H1 (cell line): ENCODE data around the gene NFATC4. TPM values are rescaled to one million over a fixed set of nuclear protein-coding genes. Genes with fewer than 3 reads are reported as not detected.

ENCODE experiments used
- ASH2L ChIP-seq: fragments of 200-600, 300-600 bp; sonication (generic); IDR thresholded peaks from one replicate; pipeline ENCODE4 v1.7.1; 2017; ENCODE audit warnings: low read length
- EP300 ChIP-seq, 2 experiments: IDR thresholded peaks; 1 replicate in 1 of 2; 2 replicates in 1 of 2; pipeline ENCODE4 v1.6.1; 2011 to 2012; ENCODE audit warnings: low read depth in 2 of 2, low read length in 2 of 2, mild to moderate bottlenecking in 2 of 2, borderline replicate concordance in 1 of 2, inconsistent platforms in 1 of 2, moderate library complexity in 1 of 2
- EZH2 ChIP-seq: fragments of 200-600 bp; sonication (generic); IDR thresholded peaks from 2 replicates; pipeline ENCODE4 v1.7.1; 2012; ENCODE audit warnings: low read depth, mild to moderate bottlenecking, moderate library complexity, low read length, inconsistent platforms; ENCODE audit not compliant: severe bottlenecking
- FOSL1 ChIP-seq: IDR thresholded peaks from 2 replicates; pipeline ENCODE4 v1.6.1; 2011; ENCODE audit warnings: mild to moderate bottlenecking, low read depth, low read length, moderate library complexity; ENCODE audit not compliant: insufficient read depth
- JUN ChIP-seq: IDR thresholded peaks from 2 replicates; pipeline ENCODE4 v1.6.1; 2011; ENCODE audit warnings: low read depth, mild to moderate bottlenecking, improper control_type of control experiment, low read length
- SP4 ChIP-seq: IDR thresholded peaks from 2 replicates; pipeline ENCODE4 v1.6.1; 2012; ENCODE audit warnings: low read length, inconsistent platforms
- TCF12 ChIP-seq: IDR thresholded peaks from 2 replicates; pipeline ENCODE4 v1.6.1; 2011; ENCODE audit warnings: low read depth, mild to moderate bottlenecking, low read length
- polyA plus RNA-seq, 7 experiments: library from polyadenylated mRNA; depleted of rRNA in 3 of 7; stranded (reverse) in 5 of 7; unstranded in 2 of 7; fragments of >200 nt in 5 of 7; fragments of 200-250 nt in 2 of 7; gene quantifications; 1 replicate in 5 of 7; 2 replicates in 1 of 7; 4 replicates in 1 of 7; pipeline versions ENCODE4 v1.2.1 to v1.2.3, GENCODE V29; 2011 to 2013; ENCODE audit warnings: missing spikeins in 2 of 7, mixed read lengths in 2 of 7
- total RNA-seq: library from RNA; stranded (reverse); fragmentation: NEBNext Ultra II Directional; extraction: Animal tissue kit (Norgen Biotek cat#: 25700); gene quantifications from 2 replicates; pipeline ENCODE4 v1.2.1, GENCODE V29; 2021
- TF ChIP-seq, protein P1 (sequence below): fragments of 300-600 bp; sonication (generic); IDR thresholded peaks from 2 replicates; pipeline ENCODE4 v1.7.1; 2012; ENCODE audit warnings: low read length, moderate library complexity, mild to moderate bottlenecking, inconsistent platforms; ENCODE audit not compliant: insufficient replicate concordance
- TF ChIP-seq, protein P2 (sequence below): IDR thresholded peaks from 2 replicates; pipeline ENCODE4 v1.6.1; 2012; ENCODE audit warnings: inconsistent platforms

Gene NFATC4
- total and polyA plus RNA-seq, 2 of the 8 experiments (the other 6 are each of a cell fraction or from before 2014, with no cell fraction given) = 47.3 to 50.3 TPM

DNA sequence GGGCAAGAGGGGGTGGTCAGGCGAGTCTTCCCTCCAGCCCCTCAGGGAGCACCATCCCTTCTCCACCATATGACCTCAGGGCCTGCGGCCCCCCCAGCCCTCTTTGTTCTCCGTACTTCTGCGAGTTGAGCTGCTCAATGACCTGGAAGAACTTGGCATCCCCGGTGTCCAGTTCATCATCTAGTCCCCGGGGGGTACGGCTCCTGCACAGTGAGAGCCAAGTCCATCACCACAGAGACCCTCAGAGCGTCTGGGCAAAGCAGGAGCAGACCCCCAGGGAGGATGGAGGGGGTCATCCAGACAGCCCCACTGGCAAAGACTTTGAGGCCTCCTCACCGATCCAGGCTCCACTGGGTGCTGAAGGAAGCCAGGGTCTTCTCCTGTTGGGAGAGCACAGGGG is 42.0 kb upstream of the NFATC4 start (continued):
- TF ChIP-seq, protein P1, sequence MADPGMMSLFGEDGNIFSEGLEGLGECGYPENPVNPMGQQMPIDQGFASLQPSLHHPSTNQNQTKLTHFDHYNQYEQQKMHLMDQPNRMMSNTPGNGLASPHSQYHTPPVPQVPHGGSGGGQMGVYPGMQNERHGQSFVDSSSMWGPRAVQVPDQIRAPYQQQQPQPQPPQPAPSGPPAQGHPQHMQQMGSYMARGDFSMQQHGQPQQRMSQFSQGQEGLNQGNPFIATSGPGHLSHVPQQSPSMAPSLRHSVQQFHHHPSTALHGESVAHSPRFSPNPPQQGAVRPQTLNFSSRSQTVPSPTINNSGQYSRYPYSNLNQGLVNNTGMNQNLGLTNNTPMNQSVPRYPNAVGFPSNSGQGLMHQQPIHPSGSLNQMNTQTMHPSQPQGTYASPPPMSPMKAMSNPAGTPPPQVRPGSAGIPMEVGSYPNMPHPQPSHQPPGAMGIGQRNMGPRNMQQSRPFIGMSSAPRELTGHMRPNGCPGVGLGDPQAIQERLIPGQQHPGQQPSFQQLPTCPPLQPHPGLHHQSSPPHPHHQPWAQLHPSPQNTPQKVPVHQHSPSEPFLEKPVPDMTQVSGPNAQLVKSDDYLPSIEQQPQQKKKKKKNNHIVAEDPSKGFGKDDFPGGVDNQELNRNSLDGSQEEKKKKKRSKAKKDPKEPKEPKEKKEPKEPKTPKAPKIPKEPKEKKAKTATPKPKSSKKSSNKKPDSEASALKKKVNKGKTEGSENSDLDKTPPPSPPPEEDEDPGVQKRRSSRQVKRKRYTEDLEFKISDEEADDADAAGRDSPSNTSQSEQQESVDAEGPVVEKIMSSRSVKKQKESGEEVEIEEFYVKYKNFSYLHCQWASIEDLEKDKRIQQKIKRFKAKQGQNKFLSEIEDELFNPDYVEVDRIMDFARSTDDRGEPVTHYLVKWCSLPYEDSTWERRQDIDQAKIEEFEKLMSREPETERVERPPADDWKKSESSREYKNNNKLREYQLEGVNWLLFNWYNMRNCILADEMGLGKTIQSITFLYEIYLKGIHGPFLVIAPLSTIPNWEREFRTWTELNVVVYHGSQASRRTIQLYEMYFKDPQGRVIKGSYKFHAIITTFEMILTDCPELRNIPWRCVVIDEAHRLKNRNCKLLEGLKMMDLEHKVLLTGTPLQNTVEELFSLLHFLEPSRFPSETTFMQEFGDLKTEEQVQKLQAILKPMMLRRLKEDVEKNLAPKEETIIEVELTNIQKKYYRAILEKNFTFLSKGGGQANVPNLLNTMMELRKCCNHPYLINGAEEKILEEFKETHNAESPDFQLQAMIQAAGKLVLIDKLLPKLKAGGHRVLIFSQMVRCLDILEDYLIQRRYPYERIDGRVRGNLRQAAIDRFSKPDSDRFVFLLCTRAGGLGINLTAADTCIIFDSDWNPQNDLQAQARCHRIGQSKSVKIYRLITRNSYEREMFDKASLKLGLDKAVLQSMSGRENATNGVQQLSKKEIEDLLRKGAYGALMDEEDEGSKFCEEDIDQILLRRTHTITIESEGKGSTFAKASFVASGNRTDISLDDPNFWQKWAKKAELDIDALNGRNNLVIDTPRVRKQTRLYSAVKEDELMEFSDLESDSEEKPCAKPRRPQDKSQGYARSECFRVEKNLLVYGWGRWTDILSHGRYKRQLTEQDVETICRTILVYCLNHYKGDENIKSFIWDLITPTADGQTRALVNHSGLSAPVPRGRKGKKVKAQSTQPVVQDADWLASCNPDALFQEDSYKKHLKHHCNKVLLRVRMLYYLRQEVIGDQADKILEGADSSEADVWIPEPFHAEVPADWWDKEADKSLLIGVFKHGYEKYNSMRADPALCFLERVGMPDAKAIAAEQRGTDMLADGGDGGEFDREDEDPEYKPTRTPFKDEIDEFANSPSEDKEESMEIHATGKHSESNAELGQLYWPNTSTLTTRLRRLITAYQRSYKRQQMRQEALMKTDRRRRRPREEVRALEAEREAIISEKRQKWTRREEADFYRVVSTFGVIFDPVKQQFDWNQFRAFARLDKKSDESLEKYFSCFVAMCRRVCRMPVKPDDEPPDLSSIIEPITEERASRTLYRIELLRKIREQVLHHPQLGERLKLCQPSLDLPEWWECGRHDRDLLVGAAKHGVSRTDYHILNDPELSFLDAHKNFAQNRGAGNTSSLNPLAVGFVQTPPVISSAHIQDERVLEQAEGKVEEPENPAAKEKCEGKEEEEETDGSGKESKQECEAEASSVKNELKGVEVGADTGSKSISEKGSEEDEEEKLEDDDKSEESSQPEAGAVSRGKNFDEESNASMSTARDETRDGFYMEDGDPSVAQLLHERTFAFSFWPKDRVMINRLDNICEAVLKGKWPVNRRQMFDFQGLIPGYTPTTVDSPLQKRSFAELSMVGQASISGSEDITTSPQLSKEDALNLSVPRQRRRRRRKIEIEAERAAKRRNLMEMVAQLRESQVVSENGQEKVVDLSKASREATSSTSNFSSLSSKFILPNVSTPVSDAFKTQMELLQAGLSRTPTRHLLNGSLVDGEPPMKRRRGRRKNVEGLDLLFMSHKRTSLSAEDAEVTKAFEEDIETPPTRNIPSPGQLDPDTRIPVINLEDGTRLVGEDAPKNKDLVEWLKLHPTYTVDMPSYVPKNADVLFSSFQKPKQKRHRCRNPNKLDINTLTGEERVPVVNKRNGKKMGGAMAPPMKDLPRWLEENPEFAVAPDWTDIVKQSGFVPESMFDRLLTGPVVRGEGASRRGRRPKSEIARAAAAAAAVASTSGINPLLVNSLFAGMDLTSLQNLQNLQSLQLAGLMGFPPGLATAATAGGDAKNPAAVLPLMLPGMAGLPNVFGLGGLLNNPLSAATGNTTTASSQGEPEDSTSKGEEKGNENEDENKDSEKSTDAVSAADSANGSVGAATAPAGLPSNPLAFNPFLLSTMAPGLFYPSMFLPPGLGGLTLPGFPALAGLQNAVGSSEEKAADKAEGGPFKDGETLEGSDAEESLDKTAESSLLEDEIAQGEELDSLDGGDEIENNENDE = no peak
- TF ChIP-seq, protein P2, sequence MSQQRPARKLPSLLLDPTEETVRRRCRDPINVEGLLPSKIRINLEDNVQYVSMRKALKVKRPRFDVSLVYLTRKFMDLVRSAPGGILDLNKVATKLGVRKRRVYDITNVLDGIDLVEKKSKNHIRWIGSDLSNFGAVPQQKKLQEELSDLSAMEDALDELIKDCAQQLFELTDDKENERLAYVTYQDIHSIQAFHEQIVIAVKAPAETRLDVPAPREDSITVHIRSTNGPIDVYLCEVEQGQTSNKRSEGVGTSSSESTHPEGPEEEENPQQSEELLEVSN = no peak
- TF ChIP-seq FOSL1 (no peak), TCF12 (no peak), SP4 (no peak), ASH2L (no peak), EZH2 (no peak), EP300 (IDR thresholded peaks at IDR 0.05; ENCODE audit: borderline replicate concordance in 1 of 2, low read depth in 2 of 2, low read length in 2 of 2) (no peak), JUN (no peak)
- TF ChIP-seq, all 59 proteins: peak for 0
